NOMO-1 treated with dmso at 0.1 percent for 144 hours (cell line): ENCODE results near the gene OLFM2.
A peak's percentile ranks its signal among the peaks of the same experiment; 100 is the strongest.
"Not testable (repeated sequence)": the region's sequence is repeated elsewhere in the genome, so short reads cannot be mapped to it uniquely, and the experiment has no call there.

Source experiments
- DNase-seq: peaks from one replicate; lab custom pipeline; 2025; ENCODE audit not compliant: unreplicated experiment; lab: John Stamatoyannopoulos, UW

OLFM2 gene

GRCh38 chr19:9836021-9836420 lies 100.3 kb downstream of the OLFM2 start:
- DNase-seq = no peak

- DNase-seq = no peak
Observed at GRCh38 chr19:9835507-9835949, 100.8 kb downstream of the OLFM2 start.

DNA sequence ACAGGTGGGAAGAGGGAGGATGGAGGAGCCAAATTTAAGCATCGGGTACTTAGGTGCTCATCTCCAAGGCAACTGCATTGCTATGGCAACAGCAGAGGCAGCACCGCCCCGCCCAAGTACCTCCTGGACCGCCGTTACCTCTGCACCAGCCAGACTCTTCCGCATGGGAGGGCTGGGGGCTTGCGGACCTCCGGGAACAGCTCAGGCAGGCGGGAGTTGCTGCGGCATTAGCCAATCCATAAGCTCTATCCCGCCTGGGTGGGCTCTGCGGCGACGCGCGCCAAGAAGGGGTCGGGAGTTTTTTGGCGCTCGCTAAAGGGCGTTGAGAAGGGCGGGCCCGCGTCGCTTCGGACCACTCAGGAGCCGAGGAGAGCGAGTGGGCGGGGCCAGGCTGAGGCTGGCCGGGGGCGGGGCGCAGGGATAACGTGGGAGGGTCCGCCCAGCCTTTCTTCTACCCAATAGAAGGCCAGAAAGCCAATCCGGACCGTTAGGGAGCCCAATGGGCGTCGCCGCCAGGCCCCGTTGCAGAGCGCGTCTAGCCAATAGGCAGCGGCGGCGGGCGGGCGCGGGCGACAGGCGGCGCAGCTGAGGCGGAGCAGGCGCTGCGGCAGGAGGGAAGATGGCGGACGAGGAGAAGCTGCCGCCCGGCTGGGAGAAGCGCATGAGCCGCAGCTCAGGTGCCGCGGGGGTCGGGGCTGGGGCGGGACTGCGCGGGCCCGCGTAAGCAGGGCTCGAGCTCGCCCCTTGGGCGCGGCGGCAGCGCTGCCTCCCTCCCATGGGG lies 101.4 kb downstream of the OLFM2 start, which contains the start of gene PIN1:
Gene PIN1 (plus strand): TSS at position 593 of the 781 bp plus-strand sequence. CDS start 27 bp downstream, at position 620.
- peak; percentile 97 for DNase-seq

GRCh38 chr19:9834307-9834725 lies 102.0 kb downstream of the OLFM2 start:
- no peak for DNase-seq

GRCh38 chr19:9828551-9829063 lies 107.7 kb downstream of the OLFM2 start:
- DNase-seq = no peak

DNA sequence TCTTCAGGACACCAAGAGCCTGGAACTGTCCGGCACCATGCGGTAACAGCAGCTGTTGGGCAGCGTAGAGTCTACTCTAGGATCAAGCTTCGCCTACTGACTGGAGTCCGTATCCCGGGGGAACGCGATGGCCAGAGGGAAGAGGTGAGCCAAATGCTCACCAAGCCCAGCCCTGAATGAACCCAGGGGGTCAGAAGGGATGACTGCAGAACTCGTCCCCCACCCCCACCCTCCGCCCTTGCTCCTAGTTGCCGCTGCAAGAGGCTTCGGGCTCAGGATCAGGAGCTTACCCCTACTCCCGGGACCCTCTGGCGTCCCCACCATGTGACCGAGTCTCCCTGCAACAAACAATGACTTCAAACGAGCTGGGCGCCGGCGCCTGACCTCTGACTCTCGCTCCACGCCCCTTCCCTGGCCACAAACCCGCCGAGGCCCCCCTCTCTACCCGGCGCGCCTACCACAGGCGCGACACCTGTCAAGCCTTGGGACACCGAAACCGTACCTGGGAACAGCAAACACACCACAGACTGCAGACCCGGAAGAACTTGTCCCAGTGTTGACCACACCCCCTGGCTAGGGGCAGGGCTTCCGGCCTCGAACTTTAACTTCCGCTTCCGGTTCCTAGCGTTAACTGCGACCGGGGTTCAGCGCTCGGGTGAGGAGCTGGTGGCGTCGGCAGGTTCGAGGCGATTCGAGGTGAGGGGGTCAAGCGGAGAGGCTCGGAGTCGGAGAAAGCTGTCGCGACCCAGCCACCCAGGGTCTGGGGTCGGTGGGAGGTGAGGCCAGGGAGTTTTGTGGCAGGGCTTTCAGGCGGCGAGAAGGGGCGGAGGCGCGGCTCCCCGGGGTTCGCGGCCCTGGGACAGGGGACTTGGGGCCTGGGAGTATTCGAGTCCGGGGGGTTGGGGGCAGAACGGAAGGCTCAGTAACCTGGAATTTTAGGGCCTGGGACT lies 108.8 kb downstream of the OLFM2 start, which contains the start of gene UBL5:
Gene UBL5 (plus strand): TSS at position 630 of the 950 bp plus-strand sequence. CDS start 420 bp downstream, outside the sequence.
- peak; percentile 90 for DNase-seq

DNA sequence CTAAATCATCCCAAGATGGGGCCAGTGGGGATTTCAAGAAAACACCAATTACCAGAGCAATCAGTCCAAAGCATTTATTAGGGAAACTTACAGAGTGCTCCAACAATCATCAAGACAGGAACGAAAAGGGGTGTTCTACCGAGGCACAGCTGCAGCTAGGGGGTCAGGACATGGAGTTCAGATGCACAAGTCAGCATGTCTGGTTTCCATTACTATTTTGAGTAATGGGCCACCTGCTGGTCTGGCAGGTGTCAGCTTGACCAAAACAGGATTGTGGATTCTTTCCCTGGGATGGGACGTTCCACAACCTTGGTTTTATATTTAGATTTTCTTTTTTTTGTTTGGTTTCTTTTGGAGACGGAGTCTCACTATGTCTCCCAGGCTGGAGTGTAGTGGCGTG lies 112.5 kb downstream of the OLFM2 start:
- DNase-seq = no peak

GRCh38 chr19:9820034-9820433 lies 116.3 kb downstream of the OLFM2 start:
- DNase-seq = not testable (repeated sequence)

GRCh38 chr19:9819596-9819909 lies 116.8 kb downstream of the OLFM2 start:
- DNase-seq = no peak

DNA sequence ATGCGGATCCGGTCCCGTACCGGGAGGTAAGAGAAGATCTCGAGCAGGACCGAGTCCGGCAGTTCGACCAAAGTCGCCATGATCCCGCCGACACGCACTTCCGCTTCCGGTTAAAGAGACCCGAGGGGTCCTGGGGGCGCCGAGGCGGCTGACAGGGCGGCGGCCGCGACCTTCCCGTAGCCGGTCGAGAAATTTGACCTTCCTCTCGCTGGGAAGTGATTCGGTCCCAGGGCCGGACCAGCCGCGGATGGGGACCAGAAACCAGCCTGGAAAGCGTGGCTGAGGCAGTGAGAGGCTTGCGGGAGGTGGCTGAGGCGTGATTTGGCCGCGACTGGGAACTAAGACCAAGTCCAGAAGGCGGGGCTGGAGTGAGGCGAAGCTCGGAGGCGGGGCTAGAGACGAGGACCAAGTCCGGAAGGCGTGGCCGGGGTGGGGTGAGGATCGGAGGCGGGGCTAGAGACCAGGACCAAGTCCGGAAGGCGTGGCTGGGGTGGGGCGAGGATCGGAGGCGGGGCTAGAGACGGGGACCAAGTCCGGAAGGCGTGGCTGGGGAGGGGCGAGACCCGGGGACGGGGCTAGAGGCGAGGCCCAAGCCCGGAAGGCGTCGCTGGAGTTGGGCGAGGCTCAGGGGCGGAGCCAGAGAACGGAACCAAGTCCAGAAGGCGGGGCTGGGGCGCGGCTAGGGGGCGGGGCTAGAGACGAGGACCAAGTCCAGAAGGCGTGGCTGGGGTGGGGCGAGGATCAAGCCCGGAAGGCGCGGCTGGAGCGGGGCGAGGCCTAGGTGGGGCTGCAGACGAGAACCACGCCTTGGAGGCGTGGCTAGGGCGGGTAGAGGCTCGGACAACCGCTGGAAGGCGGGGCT lies 117.3 kb downstream of the OLFM2 start, which contains the start of gene FBXL12:
Gene FBXL12 (minus strand): TSS at position 346 of the 862 bp plus-strand sequence. CDS start 266 bp downstream, at position 80.
- peak; percentile 100 for DNase-seq

- no peak for DNase-seq
Observed at GRCh38 chr19:9818175-9818733, 118.1 kb downstream of the OLFM2 start.

- no peak for DNase-seq
Observed at GRCh38 chr19:9811139-9811538, 125.2 kb downstream of the OLFM2 start.

DNA sequence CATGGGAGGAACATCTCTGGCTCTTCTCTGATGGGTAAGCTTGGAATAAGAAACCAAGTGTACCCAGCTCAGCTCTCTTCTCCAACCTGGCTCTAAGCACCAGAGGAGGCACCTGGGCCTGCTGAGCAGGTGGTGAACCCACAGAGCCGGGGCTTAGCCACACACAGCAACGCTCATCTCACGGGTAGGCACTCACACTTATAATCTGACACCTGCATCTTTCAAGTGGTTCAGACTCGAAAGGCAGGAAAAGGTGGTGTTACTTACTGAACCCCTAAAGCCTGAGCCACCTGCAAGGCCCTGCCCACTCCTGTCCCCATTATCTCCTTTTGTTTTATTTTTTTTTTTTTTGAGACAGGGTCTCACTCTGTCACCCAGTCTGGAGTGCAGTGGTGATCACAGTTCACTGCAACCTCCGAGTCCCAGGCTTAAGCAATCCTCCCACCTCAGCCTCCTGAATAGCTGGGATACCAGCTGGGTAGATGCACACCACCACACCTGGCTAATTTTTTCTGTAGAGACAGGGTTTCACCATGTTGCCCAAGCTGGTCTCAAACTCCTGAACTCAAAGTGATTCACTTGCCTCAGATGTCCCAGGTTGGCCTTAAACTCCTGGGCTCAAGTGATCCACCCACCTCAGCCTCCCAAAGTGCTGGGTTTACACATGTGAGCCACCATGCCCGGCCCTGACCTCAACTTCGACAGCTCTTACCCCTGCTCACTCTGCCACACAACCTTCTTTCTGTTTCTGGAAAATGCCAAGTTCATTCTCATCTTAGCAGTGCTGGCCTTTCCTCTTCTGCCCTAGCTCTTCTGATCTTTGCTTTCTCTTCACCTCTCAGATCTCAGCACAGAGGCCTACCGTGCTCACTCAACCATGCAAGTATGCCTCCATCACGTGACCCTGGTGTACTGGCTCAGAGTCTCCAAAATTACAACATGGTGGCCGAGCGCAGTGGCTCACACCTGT lies 127.2 kb downstream of the OLFM2 start:
- DNase-seq = no peak

- no peak for DNase-seq
Observed at GRCh38 chr19:9806803-9807202, 129.5 kb downstream of the OLFM2 start.
